ENCODE results near the gene FOXE3.

GRCh38 chr1:47445823-47446550, 29.9 kb downstream of the FOXE3 start:
- TF ChIP-seq CTCF (conservative IDR thresholded peaks at IDR 0.05; ENCODE audit: low read depth, low read length), result no peak
- TF ChIP-seq ELK1 (IDR thresholded peaks at IDR 0.05; ENCODE audit: borderline replicate concordance, low read depth, low read length), result no peak
- no peak for TF ChIP-seq POLR2A (IDR thresholded peaks at IDR 0.05; ENCODE audit: low read depth, low read length)
